RWPE1 (cell line): ENCODE results near the gene FBXO28.

Source experiments
- CTCF ChIA-PET: fragments of 350-600 bp; sonication (Branson Sonifier 250); formaldehyde crosslinking; extraction: SDS; loops from one replicate; lab custom pipeline; 2021; lab: Yijun Ruan, JAX
- POLR2A ChIA-PET: fragments of 400-600 bp; formaldehyde crosslinking; extraction: SDS; loops from one replicate; lab custom pipeline; 2020; ENCODE audit warnings: antibody characterized with exemption; ENCODE audit not compliant: low non-redundant PET; lab: Yijun Ruan, JAX
- DNase-seq: peaks from one replicate; pipeline ENCODE4 v3.0.0; 2012; ENCODE audit warnings: low spot score
- H3K27ac ChIP-seq: fragments of 450-650 bp; 2 replicates; pipeline ENCODE4 v1.5.1; 2017
- TF ChIP-seq, protein P1 (sequence below): fragments of 450-650 bp; conservative IDR thresholded peaks from 2 replicates; pipeline ENCODE4 v1.5.1; 2017; ENCODE audit warnings: low read depth, mild to moderate bottlenecking

FBXO28 gene

GRCh38 chr1:224084867-224085266 is 29.0 kb upstream of the FBXO28 start:
- POLR2A ChIA-PET: no interaction called here
- CTCF ChIA-PET: interaction anchor here (0.6 kb wide), 1 partner anchor 135 kb away, joined by 3 read pairs; no protein-coding TSS in a partner anchor
- TF ChIP-seq, protein P1, sequence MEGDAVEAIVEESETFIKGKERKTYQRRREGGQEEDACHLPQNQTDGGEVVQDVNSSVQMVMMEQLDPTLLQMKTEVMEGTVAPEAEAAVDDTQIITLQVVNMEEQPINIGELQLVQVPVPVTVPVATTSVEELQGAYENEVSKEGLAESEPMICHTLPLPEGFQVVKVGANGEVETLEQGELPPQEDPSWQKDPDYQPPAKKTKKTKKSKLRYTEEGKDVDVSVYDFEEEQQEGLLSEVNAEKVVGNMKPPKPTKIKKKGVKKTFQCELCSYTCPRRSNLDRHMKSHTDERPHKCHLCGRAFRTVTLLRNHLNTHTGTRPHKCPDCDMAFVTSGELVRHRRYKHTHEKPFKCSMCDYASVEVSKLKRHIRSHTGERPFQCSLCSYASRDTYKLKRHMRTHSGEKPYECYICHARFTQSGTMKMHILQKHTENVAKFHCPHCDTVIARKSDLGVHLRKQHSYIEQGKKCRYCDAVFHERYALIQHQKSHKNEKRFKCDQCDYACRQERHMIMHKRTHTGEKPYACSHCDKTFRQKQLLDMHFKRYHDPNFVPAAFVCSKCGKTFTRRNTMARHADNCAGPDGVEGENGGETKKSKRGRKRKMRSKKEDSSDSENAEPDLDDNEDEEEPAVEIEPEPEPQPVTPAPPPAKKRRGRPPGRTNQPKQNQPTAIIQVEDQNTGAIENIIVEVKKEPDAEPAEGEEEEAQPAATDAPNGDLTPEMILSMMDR: no peak

DNA sequence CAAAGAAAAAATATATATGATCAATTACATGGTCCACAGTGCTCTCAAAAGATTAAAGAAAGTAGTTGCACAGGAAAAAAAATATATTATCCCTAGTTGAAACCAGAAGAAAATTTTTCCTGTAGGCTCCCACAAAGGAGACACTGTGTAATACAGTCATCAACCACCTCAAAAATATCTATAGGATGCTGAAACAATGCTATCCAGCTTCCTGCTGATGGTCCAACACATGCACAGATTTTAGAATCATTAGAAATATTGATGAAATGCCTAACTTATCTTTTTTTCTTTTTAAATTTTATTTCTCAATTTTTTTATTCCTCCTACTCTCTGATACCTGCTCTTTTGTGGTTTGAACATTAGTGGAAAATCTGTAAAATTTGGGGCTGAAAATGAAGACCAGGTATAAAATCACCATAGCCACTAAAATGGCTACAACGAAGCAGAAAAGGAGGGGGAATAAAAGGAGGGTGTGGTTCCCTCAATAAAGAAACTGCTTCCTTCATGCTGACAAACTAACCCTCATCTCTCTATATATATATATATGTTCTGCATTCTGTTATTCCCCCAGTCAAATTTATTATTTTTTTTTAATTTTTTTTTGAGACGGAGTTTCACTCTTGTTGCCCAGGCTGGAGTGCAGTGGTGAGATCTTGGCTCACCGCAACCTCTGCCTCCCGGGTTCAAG is 28.3 kb upstream of the FBXO28 start:
- no peak for DNase-seq
- TF ChIP-seq, protein P1: no peak

More at GRCh38 chr1:224084867-224085266, 29.0 kb upstream of the FBXO28 start:
- H3K27ac ChIP-seq: no peak overlapping the region
- no peak for DNase-seq

DNA sequence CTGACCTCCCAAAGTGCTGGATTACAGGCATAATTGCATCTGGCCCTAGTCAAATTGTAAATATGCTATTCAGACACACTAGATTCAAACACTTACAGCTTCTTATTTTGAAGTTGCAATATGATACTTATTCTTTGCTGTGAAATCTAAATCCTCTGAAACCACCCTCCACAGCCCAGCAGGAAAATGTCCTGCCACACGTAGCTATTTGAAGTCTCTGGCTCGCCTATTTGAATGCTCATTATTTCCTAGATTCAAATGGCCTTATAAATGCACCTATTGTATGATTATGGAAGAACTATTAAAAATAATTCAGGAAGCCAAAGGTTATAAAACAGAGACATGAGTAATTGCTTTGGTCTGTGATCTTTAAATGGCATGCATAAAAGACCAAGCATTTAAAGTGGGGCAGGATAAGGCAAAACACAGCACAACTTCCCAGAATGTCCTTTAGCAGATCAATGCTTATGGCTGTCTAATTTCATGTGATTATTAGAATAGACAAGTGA is 26.6 kb upstream of the FBXO28 start:
- no peak for DNase-seq
- no peak overlapping the region for H3K27ac ChIP-seq
- ChIA-PET CTCF (interaction anchor here (0.7 kb wide), 2 partner anchors 10 to 375 kb away, joined by 4 to 5 read pairs; no protein-coding TSS in a partner anchor), POLR2A (no interaction called here)
- TF ChIP-seq, protein P1: no peak

More for the DNA sequence above, 28.3 kb upstream of the FBXO28 start:
- POLR2A ChIA-PET: no interaction called here
- CTCF ChIA-PET: no interaction called here
- H3K27ac ChIP-seq: no peak overlapping the region

DNA sequence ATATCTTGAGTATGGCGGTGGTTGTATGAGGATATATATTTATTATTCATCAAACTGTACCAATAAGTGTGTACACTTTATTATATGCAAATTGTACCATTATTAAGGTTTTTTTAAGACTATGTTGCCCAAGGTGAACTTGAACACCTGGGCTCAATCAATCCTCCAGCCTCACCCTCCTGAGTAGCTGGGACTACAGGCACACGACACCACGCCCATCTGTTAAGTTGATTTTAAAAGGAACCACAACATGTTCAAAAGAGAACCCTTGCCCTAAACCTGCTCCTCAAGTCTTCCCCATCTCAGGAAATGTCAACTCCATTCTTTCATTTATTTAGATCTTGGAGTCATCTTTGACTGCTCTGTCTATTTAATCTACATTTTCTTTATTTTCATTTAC is 24.3 kb upstream of the FBXO28 start:
- ChIA-PET CTCF (no interaction called here), POLR2A (no interaction called here)
- TF ChIP-seq, protein P1: no peak
- no peak for DNase-seq
- H3K27ac ChIP-seq: no peak overlapping the region

- no peak for DNase-seq
Observed at GRCh38 chr1:224090116-224090515, 23.8 kb upstream of the FBXO28 start.

GRCh38 chr1:224092111-224092510 is 21.8 kb upstream of the FBXO28 start:
- ChIA-PET POLR2A (no interaction called here), CTCF (interaction anchor here (0.7 kb wide), 1 partner anchor 44 kb away, joined by 3 read pairs; no protein-coding TSS in a partner anchor)
- no peak overlapping the region for H3K27ac ChIP-seq
- no peak for DNase-seq
- TF ChIP-seq, protein P1: no peak

More at GRCh38 chr1:224090116-224090515, 23.8 kb upstream of the FBXO28 start:
- CTCF ChIA-PET: no interaction called here
- no peak overlapping the region for H3K27ac ChIP-seq
- POLR2A ChIA-PET: no interaction called here
- TF ChIP-seq, protein P1: no peak
